Activated naive CD4-positive, alpha-beta T cell treated with anti-CD3 and anti-CD28 coated beads for 36 hours (primary cell): ENCODE measurements around the gene ARHGAP32. TPM values are rescaled to one million over a fixed set of nuclear protein-coding genes. Genes with fewer than 3 reads are reported as not detected.
"Not testable (repeated sequence)": the region's sequence is repeated elsewhere in the genome, so short reads cannot be mapped to it uniquely, and the experiment has no call there.

Source experiments
- CTCF ChIA-PET: fragments of 350-600 bp; sonication (Branson Sonifier 250); formaldehyde crosslinking; loops from one replicate; lab custom pipeline; 2021; ENCODE audit warnings: antibody characterized with exemption; lab: Charles Lee
- DNase-seq: peaks from one replicate; pipeline ENCODE4 v3.0.0-alpha.2; 2020
- H3K27ac Mint-ChIP-seq: one replicate; pipeline ENCODE4 v1.8.0; 2021; ENCODE audit warnings: mild to moderate bottlenecking, mixed read lengths
- H3K27me3 Mint-ChIP-seq: one replicate; pipeline ENCODE4 v1.8.0; 2021; ENCODE audit warnings: low read depth, mixed read lengths
- H3K36me3 Mint-ChIP-seq: one replicate; pipeline ENCODE4 v1.8.0; 2021; ENCODE audit warnings: low read depth, mixed read lengths
- H3K4me1 Mint-ChIP-seq: one replicate; pipeline ENCODE4 v1.8.0; 2021; ENCODE audit warnings: low read depth, mixed read lengths
- H3K4me3 Mint-ChIP-seq: one replicate; pipeline ENCODE4 v1.8.0; 2021; ENCODE audit warnings: mild to moderate bottlenecking, moderate library complexity, mixed read lengths
- H3K9me3 Mint-ChIP-seq: one replicate; pipeline ENCODE4 v1.8.0; 2021; ENCODE audit warnings: mixed read lengths
- intact Hi-C: fragments of 100-400 bp; cut with micrococcal nuclease; formaldehyde crosslinking; loops from one replicate; pipeline ENCODE4 v1.15.1; 2023
- total RNA-seq, 2 experiments: library from RNA; stranded (reverse); gene quantifications; one replicate each; pipeline ENCODE4 v1.2.3, GENCODE V29; 2021

ARHGAP32 gene
- total RNA-seq, 2 experiments from 2014 or later: 8.9 to 10.3 TPM

DNA sequence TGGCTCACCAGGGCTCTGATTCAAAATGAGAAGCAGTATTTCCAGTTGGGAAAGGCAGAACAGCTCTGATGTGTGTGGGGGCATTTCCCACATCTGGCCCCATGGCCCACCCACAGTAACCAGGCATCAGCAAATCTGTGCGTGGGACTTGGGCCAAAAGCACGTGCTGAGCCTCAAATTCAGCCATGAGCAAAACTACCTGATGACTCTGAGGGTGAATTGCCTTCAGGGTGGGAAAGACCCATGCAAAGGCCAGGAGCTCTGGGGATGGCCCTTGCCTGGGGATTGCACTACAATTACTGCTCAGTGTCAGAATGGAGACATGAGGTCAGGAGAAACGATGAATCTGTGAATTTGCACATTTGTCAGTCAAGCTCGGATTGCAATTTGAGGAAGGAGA, 270.3 kb downstream of the ARHGAP32 start:
- H3K27me3 Mint-ChIP-seq: peaks cover 5% of the 10 kb centered on the region
- intact Hi-C loops: no loop called here
- CTCF ChIA-PET: no interaction called here
- no peaks in the 10 kb centered on the region for H3K9me3 Mint-ChIP-seq
- H3K4me3 Mint-ChIP-seq: no peak overlapping the region
- H3K27ac Mint-ChIP-seq: no peak overlapping the region
- no peak for DNase-seq
- no peaks in the 10 kb centered on the region for H3K36me3 Mint-ChIP-seq
- H3K4me1 Mint-ChIP-seq: peaks cover 3% of the 10 kb centered on the region

- Mint-ChIP-seq H3K36me3 (no peaks in the 10 kb centered on the region), H3K27me3 (peaks cover 5% of the 10 kb centered on the region), H3K4me1 (peaks cover 3% of the 10 kb centered on the region), H3K9me3 (no peaks in the 10 kb centered on the region), H3K4me3 (no peak overlapping the region), H3K27ac (no peak overlapping the region)
- CTCF ChIA-PET: interaction anchor here (1.0 kb wide), 1 partner anchor 14 kb away, joined by 3 read pairs; no protein-coding TSS in a partner anchor
- intact Hi-C loops: no loop called here
- DNase-seq: no peak
These were observed 271.5 kb downstream of the ARHGAP32 start for GRCh38 chr11:128920666-128921065.

DNA sequence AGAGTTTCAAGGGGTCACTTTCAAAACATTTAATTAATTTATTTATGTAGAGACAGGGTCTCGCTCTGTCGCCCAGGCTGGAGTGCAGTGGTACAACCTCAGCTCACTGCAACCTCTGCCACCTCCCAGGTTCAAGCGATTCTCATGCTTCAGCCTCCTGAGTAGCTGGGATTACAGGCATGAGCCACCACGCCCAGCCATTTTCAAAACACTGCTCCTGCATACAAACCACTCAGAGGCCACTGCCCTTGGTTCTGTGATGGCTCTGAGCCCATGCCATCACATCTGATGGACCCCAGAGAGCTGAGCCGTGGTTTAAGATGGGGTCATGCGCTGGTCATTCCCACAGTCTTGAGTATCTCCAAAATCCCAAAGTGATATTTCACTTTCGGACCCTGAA, 272.5 kb downstream of the ARHGAP32 start:
- H3K27me3 Mint-ChIP-seq, H3K36me3 Mint-ChIP-seq, intact Hi-C loops, DNase-seq, H3K27ac Mint-ChIP-seq, H3K4me3 Mint-ChIP-seq, H3K9me3 Mint-ChIP-seq, H3K4me1 Mint-ChIP-seq: not testable (repeated sequence)
- CTCF ChIA-PET: interaction anchor here (0.9 to 1.5 kb wide), 4 partner anchors 14 to 37 kb away, joined by 3 to 4 read pairs (median 4); no protein-coding TSS in a partner anchor

GRCh38 chr11:128919216-128919615, 272.9 kb downstream of the ARHGAP32 start:
- CTCF ChIA-PET: interaction anchor here (0.9 to 1.5 kb wide), 5 partner anchors 13 to 38 kb away, joined by 3 to 4 read pairs (median 3); no protein-coding TSS in a partner anchor
- H3K36me3 Mint-ChIP-seq: no peaks in the 10 kb centered on the region
- peaks cover 5% of the 10 kb centered on the region for H3K27me3 Mint-ChIP-seq
- H3K4me1 Mint-ChIP-seq: peaks cover 3% of the 10 kb centered on the region
- peak; percentile 15 for DNase-seq
- H3K4me3 Mint-ChIP-seq: no peak overlapping the region
- intact Hi-C loops: no loop called here
- no peaks in the 10 kb centered on the region for H3K9me3 Mint-ChIP-seq
- no peak overlapping the region for H3K27ac Mint-ChIP-seq

DNA sequence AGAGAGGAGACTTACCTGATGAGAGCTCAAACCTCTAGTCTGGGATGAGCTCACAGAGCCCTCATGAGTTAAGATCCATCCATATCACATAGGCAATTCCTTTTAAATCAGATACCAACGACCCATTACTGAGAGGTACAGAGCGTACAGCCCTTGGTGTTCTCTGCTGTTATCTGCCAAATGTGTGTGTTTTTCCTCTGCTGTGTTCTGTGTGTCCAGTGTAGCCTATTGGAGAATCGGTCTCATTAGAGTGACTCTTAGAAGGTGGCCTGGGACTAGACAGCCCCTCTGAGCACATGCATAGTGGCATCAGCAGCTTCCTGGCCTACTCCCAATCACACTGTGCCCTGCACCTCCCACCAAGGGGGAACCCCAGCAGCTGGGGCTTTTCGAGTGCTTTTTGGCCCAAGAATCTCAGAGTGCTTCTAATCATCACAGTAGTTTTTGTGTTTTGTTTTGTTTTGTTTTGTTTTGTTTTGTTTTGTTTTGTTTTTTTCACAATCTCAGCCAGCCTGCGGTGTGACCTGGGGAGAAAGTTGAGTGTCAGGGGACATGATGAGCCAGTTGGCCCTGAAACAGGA, 274.9 kb downstream of the ARHGAP32 start:
- no peaks in the 10 kb centered on the region for H3K36me3 Mint-ChIP-seq
- CTCF ChIA-PET: no interaction called here
- peaks cover 5% of the 10 kb centered on the region for H3K27me3 Mint-ChIP-seq
- no peaks in the 10 kb centered on the region for H3K9me3 Mint-ChIP-seq
- H3K27ac Mint-ChIP-seq: no peak overlapping the region
- no peak for DNase-seq
- peaks cover 3% of the 10 kb centered on the region for H3K4me1 Mint-ChIP-seq
- intact Hi-C loops: no loop called here
- H3K4me3 Mint-ChIP-seq: no peak overlapping the region

DNA sequence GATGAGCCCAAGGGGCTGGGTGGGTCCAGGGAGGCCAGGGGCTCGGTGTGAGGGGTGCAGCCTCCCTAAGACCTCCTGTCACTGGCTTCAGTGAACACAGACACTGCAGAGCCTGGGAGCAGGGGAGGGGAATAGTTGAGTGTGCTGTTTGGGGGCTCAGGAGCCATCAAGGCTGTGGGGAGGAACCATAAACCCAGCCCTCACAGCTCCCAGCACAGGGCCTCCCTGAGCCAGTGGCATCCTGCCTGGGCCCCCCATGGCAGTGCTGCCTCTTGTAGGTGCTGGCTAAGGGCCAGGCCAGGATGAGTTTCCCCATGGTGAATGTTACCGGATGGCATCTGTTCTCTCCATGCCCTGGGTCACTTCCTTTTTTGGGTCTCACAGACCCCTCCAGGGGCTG, 275.4 kb downstream of the ARHGAP32 start:
- H3K27me3 Mint-ChIP-seq: peaks cover 5% of the 10 kb centered on the region
- peaks cover 3% of the 10 kb centered on the region for H3K4me1 Mint-ChIP-seq
- H3K9me3 Mint-ChIP-seq: no peaks in the 10 kb centered on the region
- intact Hi-C loops: no loop called here
- no peaks in the 10 kb centered on the region for H3K36me3 Mint-ChIP-seq
- no peak overlapping the region for H3K4me3 Mint-ChIP-seq
- DNase-seq: no peak
- no peak overlapping the region for H3K27ac Mint-ChIP-seq
- CTCF ChIA-PET: no interaction called here

GRCh38 chr11:128916037-128916572, 276.0 kb downstream of the ARHGAP32 start:
- Mint-ChIP-seq H3K9me3 (no peaks in the 10 kb centered on the region), H3K27me3 (peaks cover 10% of the 10 kb centered on the region), H3K4me1 (peaks cover 3% of the 10 kb centered on the region), H3K27ac (no peak overlapping the region), H3K36me3 (no peaks in the 10 kb centered on the region), H3K4me3 (no peak overlapping the region)
- CTCF ChIA-PET: no interaction called here
- no peak for DNase-seq
- intact Hi-C loops: no loop called here

- H3K36me3 Mint-ChIP-seq: no peaks in the 10 kb centered on the region
- no peak overlapping the region for H3K4me3 Mint-ChIP-seq
- H3K4me1 Mint-ChIP-seq: peaks cover 3% of the 10 kb centered on the region
- intact Hi-C loops: no loop called here
- H3K9me3 Mint-ChIP-seq: no peaks in the 10 kb centered on the region
- no peak for DNase-seq
- H3K27me3 Mint-ChIP-seq: peaks cover 11% of the 10 kb centered on the region
- H3K27ac Mint-ChIP-seq: no peak overlapping the region
- CTCF ChIA-PET: no interaction called here
These were observed 277.0 kb downstream of the ARHGAP32 start for GRCh38 chr11:128915149-128915521.

Other genes starting within 250 kb of the ARHGAP32 start
- not detected for gene TP53AIP1, start 249.5 kb downstream of the ARHGAP32 start, total RNA-seq
- 1 to 10 TPM; 3.2 to 3.8 TPM for gene BARX2, start 183.5 kb upstream of the ARHGAP32 start, total RNA-seq